Measurements from ENCODE around the gene NEK10. TPM values are rescaled to one million over a fixed set of nuclear protein-coding genes. Genes with fewer than 3 reads are reported as not detected.
"Not testable (repeated sequence)": the region's sequence is repeated elsewhere in the genome, so short reads cannot be mapped to it uniquely, and the experiment has no call there.

Gene NEK10, protein sequence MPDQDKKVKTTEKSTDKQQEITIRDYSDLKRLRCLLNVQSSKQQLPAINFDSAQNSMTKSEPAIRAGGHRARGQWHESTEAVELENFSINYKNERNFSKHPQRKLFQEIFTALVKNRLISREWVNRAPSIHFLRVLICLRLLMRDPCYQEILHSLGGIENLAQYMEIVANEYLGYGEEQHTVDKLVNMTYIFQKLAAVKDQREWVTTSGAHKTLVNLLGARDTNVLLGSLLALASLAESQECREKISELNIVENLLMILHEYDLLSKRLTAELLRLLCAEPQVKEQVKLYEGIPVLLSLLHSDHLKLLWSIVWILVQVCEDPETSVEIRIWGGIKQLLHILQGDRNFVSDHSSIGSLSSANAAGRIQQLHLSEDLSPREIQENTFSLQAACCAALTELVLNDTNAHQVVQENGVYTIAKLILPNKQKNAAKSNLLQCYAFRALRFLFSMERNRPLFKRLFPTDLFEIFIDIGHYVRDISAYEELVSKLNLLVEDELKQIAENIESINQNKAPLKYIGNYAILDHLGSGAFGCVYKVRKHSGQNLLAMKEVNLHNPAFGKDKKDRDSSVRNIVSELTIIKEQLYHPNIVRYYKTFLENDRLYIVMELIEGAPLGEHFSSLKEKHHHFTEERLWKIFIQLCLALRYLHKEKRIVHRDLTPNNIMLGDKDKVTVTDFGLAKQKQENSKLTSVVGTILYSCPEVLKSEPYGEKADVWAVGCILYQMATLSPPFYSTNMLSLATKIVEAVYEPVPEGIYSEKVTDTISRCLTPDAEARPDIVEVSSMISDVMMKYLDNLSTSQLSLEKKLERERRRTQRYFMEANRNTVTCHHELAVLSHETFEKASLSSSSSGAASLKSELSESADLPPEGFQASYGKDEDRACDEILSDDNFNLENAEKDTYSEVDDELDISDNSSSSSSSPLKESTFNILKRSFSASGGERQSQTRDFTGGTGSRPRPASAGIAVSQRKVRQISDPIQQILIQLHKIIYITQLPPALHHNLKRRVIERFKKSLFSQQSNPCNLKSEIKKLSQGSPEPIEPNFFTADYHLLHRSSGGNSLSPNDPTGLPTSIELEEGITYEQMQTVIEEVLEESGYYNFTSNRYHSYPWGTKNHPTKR
- 2.4 TPM for total RNA-seq

DNA sequence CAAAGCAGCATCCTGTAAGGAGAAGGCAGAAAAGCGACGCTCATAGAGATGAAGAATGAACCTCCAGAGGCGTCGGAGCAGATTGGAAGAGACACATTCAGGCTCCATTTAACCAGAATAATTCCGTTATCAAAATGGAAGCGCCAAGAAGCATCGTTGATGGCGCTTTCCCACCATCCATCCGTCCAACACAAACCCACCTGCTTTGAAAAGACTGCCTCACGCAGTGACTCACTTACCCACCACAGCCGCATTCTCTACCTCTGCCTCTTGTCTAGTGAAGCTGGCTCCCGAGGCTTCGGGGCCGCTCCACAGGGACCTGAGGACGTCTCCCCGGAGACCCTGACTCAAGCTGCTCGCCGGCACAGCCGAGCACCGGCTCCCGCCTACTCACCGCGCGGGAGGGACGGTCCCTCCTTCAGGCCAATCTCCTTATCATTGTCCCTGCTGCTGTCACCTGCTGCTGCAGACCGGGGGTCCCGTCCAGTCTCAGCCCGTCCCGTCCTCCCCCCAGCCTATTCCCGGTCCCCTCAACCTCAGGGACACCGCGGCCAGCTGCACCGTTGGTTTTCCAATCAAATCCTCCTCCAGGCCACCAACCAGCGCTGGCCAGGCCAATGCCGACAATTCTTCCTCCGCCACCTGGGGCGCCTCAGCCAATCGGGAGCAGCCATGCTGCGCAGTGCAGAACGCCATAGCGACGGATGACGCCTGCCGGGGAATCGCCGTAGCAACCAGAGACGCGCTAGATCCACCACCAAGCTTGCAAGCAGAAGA is at the start of gene NEK10:
TSS of gene NEK10 (minus strand) at position 553 of the 777 bp plus-strand sequence. CDS start 16,501 bp downstream, outside the sequence.
- ATAC-seq, result peak; percentile 97

DNA sequence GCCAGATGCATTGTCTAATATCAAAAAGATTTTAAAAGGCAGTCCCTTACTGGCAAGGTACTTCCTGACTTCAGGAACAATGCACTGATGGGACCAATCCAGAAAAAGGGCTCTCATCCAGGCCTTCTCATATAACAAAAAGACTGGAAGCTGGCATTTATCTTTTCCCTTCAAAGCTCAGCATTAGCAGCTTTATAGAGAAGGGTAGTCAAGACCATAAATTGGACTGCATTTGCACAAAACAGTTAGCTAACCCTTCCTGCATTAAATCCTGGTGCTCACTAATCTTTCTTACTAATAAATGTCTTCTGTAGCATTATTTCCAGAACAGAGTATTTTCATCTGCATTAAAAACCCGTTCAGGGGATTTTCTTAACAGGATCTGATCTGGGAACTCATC is 46.0 kb upstream of the NEK10 start:
- DNase-seq (ENCODE audit: low spot score) (no peak), ATAC-seq (no peak)

More for the DNA sequence above, at the start of gene NEK10:
- peak; percentile 93 for DNase-seq (ENCODE audit: low spot score)

DNA sequence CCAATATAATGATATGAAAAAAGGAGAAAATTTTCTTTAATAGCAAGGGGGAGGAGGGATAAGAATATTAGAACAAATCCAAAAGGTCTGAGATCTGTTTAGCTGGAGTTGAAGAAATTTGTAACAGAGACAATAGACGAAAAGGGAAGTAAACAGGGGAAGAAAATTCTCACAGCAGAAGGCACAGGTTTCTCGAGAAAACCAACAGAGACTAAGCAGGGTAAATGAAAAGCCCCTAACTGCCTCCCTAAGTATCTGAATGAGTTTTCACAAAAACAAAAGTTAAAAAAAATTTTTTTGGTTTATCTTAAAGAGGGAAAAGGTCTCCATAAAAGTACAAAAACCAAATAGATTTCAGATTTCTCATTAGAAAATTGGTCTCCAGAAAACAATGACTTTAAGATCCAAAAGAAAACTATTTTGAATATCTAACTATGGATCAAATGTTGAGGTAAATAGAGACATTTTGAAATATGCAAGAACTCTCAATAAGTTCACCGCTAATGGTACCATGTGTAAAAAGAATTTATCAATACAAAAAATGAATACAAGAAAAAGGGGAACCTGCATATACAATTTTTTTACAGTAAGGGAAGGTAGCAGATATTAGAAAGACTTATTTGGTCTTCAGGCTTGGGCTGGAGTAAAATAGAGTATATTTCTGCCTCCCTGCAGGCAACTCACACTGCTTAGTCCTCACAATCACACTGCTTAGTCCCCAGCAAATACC is 23.9 kb upstream of the NEK10 start:
- no peak for DNase-seq (ENCODE audit: low spot score)
- ATAC-seq, result no peak

DNA sequence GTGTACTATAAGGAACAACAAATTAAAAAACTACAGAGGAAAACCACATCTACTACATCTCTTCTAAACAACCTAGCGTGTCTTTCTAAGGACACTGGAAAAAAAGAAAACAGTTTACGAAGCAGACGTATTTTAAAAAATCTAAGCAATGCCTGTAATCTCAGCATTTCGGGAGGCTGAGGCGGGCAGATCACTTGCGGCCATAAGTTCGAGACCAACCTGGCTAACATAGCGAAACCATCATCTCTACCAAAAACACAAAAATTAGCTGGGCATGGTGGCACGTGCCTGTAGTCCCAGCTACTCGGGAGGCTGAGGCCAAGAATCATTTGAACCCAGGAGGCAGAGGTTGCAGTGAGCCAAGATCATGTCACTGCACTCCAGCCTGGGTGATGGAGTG is 23.2 kb upstream of the NEK10 start:
- ATAC-seq; DNase-seq (ENCODE audit: low spot score): not testable (repeated sequence)

GRCh38 chr3:27391796-27392195 is 22.6 kb upstream of the NEK10 start:
- DNase-seq (ENCODE audit: low spot score) (no peak), ATAC-seq (no peak)

DNA sequence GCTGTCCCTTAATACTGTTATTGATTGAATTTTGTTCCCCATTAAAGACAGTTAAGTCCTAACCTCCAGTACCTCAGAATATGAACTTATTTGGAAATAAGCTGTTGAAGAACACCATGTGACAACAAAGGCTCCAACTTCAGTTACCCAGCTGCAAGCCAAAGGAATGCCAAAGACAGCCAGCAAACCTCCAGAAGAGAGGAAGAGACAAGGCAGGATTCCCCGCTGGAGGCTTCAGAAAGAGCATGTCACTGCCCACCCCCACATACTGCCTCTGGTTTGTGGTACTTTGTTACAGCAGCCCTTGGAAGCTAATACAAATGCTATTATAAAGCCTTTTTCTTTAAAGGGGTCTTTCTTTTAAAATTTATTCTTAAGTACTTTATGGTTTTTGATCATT is 18.4 kb upstream of the NEK10 start:
- ATAC-seq (no peak), DNase-seq (ENCODE audit: low spot score) (no peak)

GRCh38 chr3:27385504-27385903 is 16.3 kb upstream of the NEK10 start:
- DNase-seq (ENCODE audit: low spot score) (no peak), ATAC-seq (no peak)

DNA sequence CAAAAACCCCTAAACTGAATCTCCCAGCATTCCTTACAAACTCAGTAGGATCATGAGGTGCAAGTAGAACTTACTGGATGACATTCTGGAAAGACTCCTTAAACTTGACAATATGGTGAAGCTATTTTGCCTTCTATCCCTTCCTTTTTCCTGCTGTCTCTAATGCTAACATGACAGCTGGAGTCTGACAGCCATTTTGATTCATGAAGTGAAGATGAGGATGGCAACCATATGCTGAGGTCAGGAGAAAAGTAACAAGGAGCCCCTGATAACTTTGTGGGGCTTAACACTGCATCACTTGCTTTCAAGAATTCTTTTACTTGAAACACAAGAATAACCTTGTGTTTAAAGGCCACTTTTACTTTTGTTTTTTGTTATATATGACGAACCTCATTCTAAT is 15.0 kb upstream of the NEK10 start:
- DNase-seq (ENCODE audit: low spot score) (no peak), ATAC-seq (no peak)

DNA sequence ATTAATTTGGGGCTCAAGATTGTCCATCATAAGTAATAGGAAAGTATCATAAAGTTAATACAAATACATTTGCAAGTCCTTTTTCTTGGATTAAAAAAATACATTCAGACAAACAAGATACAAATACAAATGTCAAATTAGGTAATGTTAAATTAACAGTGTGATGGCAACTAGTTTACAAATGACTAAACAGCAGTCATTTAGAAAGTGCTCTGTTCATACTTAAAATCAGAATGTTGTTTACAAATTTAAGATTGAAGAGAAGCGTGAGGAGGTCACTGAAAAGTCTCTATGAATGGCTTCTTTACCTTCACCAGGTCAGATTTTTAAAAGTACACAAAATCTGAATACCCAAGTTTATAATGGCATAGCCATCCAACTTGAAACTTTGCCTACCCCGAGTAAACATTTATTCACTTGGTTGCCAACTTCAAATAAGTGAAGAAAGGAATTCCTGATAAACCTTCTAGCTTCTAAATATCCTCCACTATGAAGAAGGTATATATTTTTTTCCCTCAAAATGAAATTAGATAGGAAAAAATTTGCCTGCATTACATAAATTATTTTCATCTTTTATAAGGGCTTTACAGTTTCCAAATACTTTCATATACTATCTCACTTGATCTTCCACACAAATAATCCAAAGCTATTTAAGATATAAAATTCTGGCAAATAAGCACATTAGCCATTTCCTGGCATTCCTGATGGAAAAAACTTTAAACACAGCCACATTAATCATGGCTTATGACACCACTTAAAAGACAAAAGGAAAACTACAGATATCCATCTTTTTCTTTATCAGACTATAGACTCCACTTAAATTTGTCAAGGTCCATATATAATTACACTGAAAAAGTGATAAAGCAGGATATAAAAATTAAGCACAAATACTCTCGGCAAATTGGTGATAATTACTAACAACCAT is 11.5 kb upstream of the NEK10 start:
- ATAC-seq (peak; percentile 73), DNase-seq (ENCODE audit: low spot score) (no peak)

DNA sequence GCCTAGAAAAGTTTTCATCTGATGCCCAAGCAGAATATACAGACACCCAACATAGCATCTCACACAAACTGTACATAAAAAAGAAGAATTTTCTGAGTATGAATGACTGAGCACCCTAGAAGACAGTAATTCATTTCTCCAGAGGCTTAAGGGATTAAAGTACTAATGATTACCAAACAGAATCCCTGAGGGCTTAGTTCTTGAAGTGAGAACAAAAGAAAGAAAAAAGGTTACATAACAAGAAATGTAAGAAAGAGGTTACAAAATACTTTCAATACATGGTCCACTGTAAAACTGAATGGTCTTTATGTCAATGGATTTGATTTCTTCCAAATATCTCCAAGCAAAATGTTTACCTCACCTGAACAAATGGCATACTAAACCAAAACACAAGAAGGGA is 9.1 kb upstream of the NEK10 start:
- ATAC-seq, result no peak
- DNase-seq (ENCODE audit: low spot score), result no peak

GRCh38 chr3:27376109-27376772 is 7.1 kb upstream of the NEK10 start:
- no peak for DNase-seq (ENCODE audit: low spot score)
- peak; percentile 87 for ATAC-seq

- DNase-seq (ENCODE audit: low spot score) (no peak), ATAC-seq (peak; percentile 73)
Measured at GRCh38 chr3:27366062-27366591, 3.1 kb downstream of the NEK10 start.

DNA sequence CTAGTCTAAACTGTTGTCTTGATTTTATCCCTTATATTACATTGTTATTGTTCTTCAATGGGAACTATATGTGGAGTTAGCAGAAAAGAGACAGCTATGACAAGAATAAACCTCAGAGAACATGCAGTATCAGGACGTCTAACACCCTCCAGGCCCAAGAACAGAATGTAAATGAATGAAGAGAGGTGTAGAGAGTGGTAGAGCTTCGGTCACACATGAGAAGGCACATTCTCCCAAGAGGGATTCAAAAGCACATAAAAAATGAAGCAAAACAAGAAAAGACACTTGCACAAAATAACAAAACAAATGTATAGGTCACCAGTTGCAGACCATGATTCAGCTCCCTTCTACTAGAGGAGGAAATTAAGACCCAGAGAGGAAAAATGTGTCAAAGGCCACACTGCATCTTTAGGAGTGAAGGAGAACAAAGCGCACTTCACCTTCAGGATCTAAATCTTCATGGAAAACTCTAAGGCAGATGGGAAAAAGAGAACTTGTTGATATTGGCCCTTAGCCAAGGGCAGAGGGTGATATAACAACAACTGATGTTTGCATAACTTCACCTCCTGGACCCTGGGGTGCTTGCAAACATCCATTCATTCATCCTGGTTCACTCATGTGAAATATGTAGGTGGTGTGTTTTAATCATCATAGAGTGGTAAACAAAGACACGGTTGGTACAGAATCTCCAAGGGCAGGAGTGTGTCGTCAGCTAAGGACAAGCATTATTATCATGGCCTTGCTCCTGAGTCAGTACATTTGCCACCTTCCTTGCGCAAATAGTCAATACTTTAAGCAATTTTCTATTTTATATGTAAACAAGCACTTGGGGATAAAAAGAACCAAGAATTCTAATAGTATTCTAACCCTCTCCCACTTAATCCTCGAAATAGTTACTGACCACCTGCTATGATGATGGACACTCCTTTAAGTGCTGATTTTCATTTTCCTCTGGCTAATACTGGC is 8.8 kb downstream of the NEK10 start:
- DNase-seq (ENCODE audit: low spot score) (peak; percentile 69), ATAC-seq (peak; percentile 76)

GRCh38 chr3:27358372-27358771 is 10.8 kb downstream of the NEK10 start:
- DNase-seq (ENCODE audit: low spot score) (no peak), ATAC-seq (no peak)

- no peak for DNase-seq (ENCODE audit: low spot score)
- peak; percentile 85 for ATAC-seq
Measured at GRCh38 chr3:27357665-27358258, 11.4 kb downstream of the NEK10 start.

GRCh38 chr3:27356976-27357375 is 12.2 kb downstream of the NEK10 start:
- ATAC-seq (no peak), DNase-seq (ENCODE audit: low spot score) (no peak)

All from left lobe of liver (tissue), 2 donors.